Common myeloid progenitor, CD34-positive (primary cell): ENCODE measurements around the gene ZNF778.
"Not testable (repeated sequence)": the region's sequence is repeated elsewhere in the genome, so short reads cannot be mapped to it uniquely, and the experiment has no call there.

Experiments used
- CTCF ChIA-PET: fragments of 350-600 bp; sonication (Branson Sonifier 250); formaldehyde crosslinking; loops from one replicate; lab custom pipeline; 2021; ENCODE audit warnings: antibody characterized with exemption; lab: Charles Lee
- POLR2A ChIA-PET: fragments of 350-600 bp; sonication (Branson Sonifier 250); formaldehyde crosslinking; loops from one replicate; lab custom pipeline; 2021; ENCODE audit warnings: antibody characterized with exemption; lab: Charles Lee
- DNase-seq, 3 donors: peaks; one replicate each; pipeline versions ENCODE4 v3.0.0 to v3.0.0-alpha.2; 2013
- H3K27ac ChIP-seq, 2 experiments: 1 replicate in 1 of 2; 2 replicates in 1 of 2; pipeline ENCODE4 v1.7.0; 2013; ENCODE audit warnings: inconsistent platforms in 2 of 2, low read length in 2 of 2, mild to moderate bottlenecking in 2 of 2, low read depth in 1 of 2, moderate library complexity in 1 of 2; ENCODE audit not compliant: severe bottlenecking in 2 of 2, insufficient read depth in 1 of 2, poor library complexity in 1 of 2
- H3K27me3 ChIP-seq, 5 experiments: replicated peaks in 2 of 5; 1 replicate in 3 of 5; 2 replicates in 2 of 5; pipeline versions ENCODE4 v1.6.1 to v1.7.0; 2013; ENCODE audit warnings: low read length in 4 of 5, mild to moderate bottlenecking in 2 of 5, moderate library complexity in 2 of 5, inconsistent platforms in 1 of 5; ENCODE audit not compliant: insufficient read depth in 5 of 5, control insufficient read depth in 4 of 5
- H3K36me3 ChIP-seq, 4 experiments: 1 replicate in 2 of 4; 2 replicates in 2 of 4; pipeline versions ENCODE4 v1.6.1 to v1.7.0; 2013; ENCODE audit warnings: low read length in 3 of 4, control low read depth in 1 of 4, mild to moderate bottlenecking in 1 of 4; ENCODE audit not compliant: control insufficient read depth in 4 of 4, insufficient read depth in 4 of 4
- H3K4me1 ChIP-seq, 4 experiments: 1 replicate in 3 of 4; 2 replicates in 1 of 4; pipeline versions ENCODE4 v1.6.1 to v1.7.1; 2013; ENCODE audit warnings: low read length in 3 of 4, mild to moderate bottlenecking in 3 of 4, control low read depth in 1 of 4, inconsistent platforms in 1 of 4, moderate library complexity in 1 of 4; ENCODE audit not compliant: control insufficient read depth in 4 of 4, insufficient read depth in 4 of 4; ENCODE audit errors: control extremely low read depth in 1 of 4
- H3K4me3 ChIP-seq, 7 experiments: 1 replicate in 4 of 7; 2 replicates in 3 of 7; pipeline versions ENCODE4 v1.5.1 to v1.7.0; 2013; ENCODE audit warnings: mild to moderate bottlenecking in 7 of 7, low read length in 6 of 7, moderate library complexity in 6 of 7, inconsistent platforms in 2 of 7, low read depth in 2 of 7, control low read depth in 1 of 7; ENCODE audit not compliant: insufficient read depth in 4 of 7, control insufficient read depth in 1 of 7; ENCODE audit errors: extremely low read depth in 1 of 7
- H3K9me3 ChIP-seq, 5 experiments: 1 replicate in 4 of 5; 2 replicates in 1 of 5; pipeline versions ENCODE4 v1.6.1 to v1.7.1; 2013; ENCODE audit warnings: low read length in 4 of 5, mild to moderate bottlenecking in 2 of 5, inconsistent platforms in 1 of 5, low read depth in 1 of 5, moderate library complexity in 1 of 5; ENCODE audit not compliant: control insufficient read depth in 4 of 5, insufficient read depth in 2 of 5; ENCODE audit errors: control extremely low read depth in 1 of 5
- WGBS: methylation state at CpG from one replicate; pipeline ENCODE4 v1.1.5; 2013; ENCODE audit not compliant: insufficient coverage; 5-methylcytosine and 5-hydroxymethylcytosine counted together

Gene ZNF778

GRCh38 chr16:89242795-89243200, 25.3 kb downstream of the ZNF778 start:
- CTCF ChIA-PET, result no interaction called here
- H3K27ac ChIP-seq, result no peak overlapping the region
- 63% methylated on average over 9 of the region's 12 CpGs for WGBS
- no peaks in the 10 kb centered on the region for H3K36me3 ChIP-seq
- peaks cover 0 to 23% (median 21%) of the 10 kb centered on the region in 4 experiments for H3K4me1 ChIP-seq
- DNase-seq, result no peak
- H3K4me3 ChIP-seq, result no peak overlapping the region
- no peaks in the 10 kb centered on the region for H3K9me3 ChIP-seq
- POLR2A ChIA-PET, result no interaction called here
- H3K27me3 ChIP-seq, result peaks cover 0 to 4% (median 0%) of the 10 kb centered on the region in 5 experiments

- peaks cover 0 to 7% (median 0%) of the 10 kb centered on the region in 5 experiments for H3K9me3 ChIP-seq
- peaks cover 0 to 10% (median 0%) of the 10 kb centered on the region in 5 experiments for H3K27me3 ChIP-seq
- H3K27ac ChIP-seq, result no peak overlapping the region
- peaks cover 0 to 24% (median 23%) of the 10 kb centered on the region in 4 experiments for H3K4me1 ChIP-seq
- H3K36me3 ChIP-seq, result no peaks in the 10 kb centered on the region
- ChIA-PET POLR2A (no interaction called here), CTCF (interaction anchor here (1.4 kb wide), 1 partner anchor 45 kb away, joined by 4 read pairs; no protein-coding TSS in a partner anchor)
- no peak overlapping the region for H3K4me3 ChIP-seq
- no peak for DNase-seq
- 90% methylated on average over 2 of the region's 5 CpGs for WGBS
Measured at GRCh38 chr16:89243664-89244063, 26.2 kb downstream of the ZNF778 start.

- Histone ChIP-seq H3K27me3 (peaks cover 0 to 13% (median 0%) of the 10 kb centered on the region in 5 experiments), H3K9me3 (peaks cover 0 to 11% (median 3%) of the 10 kb centered on the region in 5 experiments), H3K4me1 (peaks cover 0 to 24% (median 23%) of the 10 kb centered on the region in 4 experiments)
- DNase-seq, POLR2A ChIA-PET, H3K4me3 ChIP-seq, H3K27ac ChIP-seq, H3K36me3 ChIP-seq: not testable (repeated sequence)
- CTCF ChIA-PET, result interaction anchor here (1.4 kb wide), 1 partner anchor 45 kb away, joined by 4 read pairs; no protein-coding TSS in a partner anchor
- WGBS, result 83% methylated on average over 10 of the region's 13 CpGs
Measured at GRCh38 chr16:89244264-89244663, 26.8 kb downstream of the ZNF778 start.

- Histone ChIP-seq H3K4me1 (peaks cover 0 to 23% (median 22%) of the 10 kb centered on the region in 4 experiments), H3K27ac (no peak overlapping the region), H3K9me3 (peaks cover 0 to 12% (median 3%) of the 10 kb centered on the region in 5 experiments), H3K27me3 (peaks cover 0 to 13% (median 0%) of the 10 kb centered on the region in 5 experiments), H3K36me3 (no peaks in the 10 kb centered on the region), H3K4me3 (no peak overlapping the region)
- WGBS, result 91% methylated on average over 10 of the region's 12 CpGs
- ChIA-PET POLR2A (no interaction called here), CTCF (interaction anchor here (1.4 kb wide), 1 partner anchor 44 kb away, joined by 4 read pairs; no protein-coding TSS in a partner anchor)
- DNase-seq, result no peak
Measured at GRCh38 chr16:89244754-89245153, 27.3 kb downstream of the ZNF778 start.

GRCh38 chr16:89246383-89246902, 28.9 kb downstream of the ZNF778 start:
- ChIA-PET CTCF (interaction anchor here (0.6 to 1.4 kb wide), 4 partner anchors 10 to 43 kb away, joined by 3 to 4 read pairs (median 4); no protein-coding TSS in a partner anchor), POLR2A (interaction anchor here (0.9 kb wide), 1 partner anchor 29 kb away, joined by 3 read pairs; the partner anchor contains the start of gene ZNF778)
- H3K27ac ChIP-seq, result no peak overlapping the region

GRCh38 chr16:89246903-89247733, 29.6 kb downstream of the ZNF778 start:
- ChIA-PET CTCF (interaction anchor here (1.0 to 1.4 kb wide), 3 partner anchors 10 to 68 kb away, joined by 3 to 4 read pairs (median 3); no protein-coding TSS in a partner anchor), POLR2A (interaction anchor here (0.7 to 0.9 kb wide), 2 partner anchors 30 to 69 kb away, joined by 3 read pairs; partner anchors contain the start of gene ZNF778)
- WGBS, result 5% methylated on average over 44 of the region's 78 CpGs
- peaks cover 0 to 16% (median 0%) of the 10 kb centered on the region in 5 experiments for H3K27me3 ChIP-seq
- DNase-seq, result peak; percentile 75 to 83 (median 80)
- peaks cover 0 to 9% (median 7%) of the 10 kb centered on the region in 4 experiments for H3K4me1 ChIP-seq
- no peak overlapping the region for H3K27ac ChIP-seq
- H3K9me3 ChIP-seq, result peaks cover 0 to 19% (median 10%) of the 10 kb centered on the region in 5 experiments
- H3K4me3 ChIP-seq, result peak overlapping the region in 5 of 7 experiments; percentile 31 to 69 (median 59)
- H3K36me3 ChIP-seq, result no peaks in the 10 kb centered on the region

More at GRCh38 chr16:89246383-89246902, 28.9 kb downstream of the ZNF778 start:
- peak overlapping the region in 4 of 7 experiments; percentile 58 to 69 (median 59) for H3K4me3 ChIP-seq
- H3K9me3 ChIP-seq, result peaks cover 0 to 19% (median 10%) of the 10 kb centered on the region in 5 experiments
- H3K27me3 ChIP-seq, result peaks cover 0 to 16% (median 0%) of the 10 kb centered on the region in 5 experiments
- peaks cover 0 to 14% (median 11%) of the 10 kb centered on the region in 4 experiments for H3K4me1 ChIP-seq
- WGBS, result 65% methylated on average over 13 of the region's 13 CpGs
- no peaks in the 10 kb centered on the region for H3K36me3 ChIP-seq
- no peak for DNase-seq
